IMR-90 (cell line): ENCODE measurements around the gene KCNQ5. TPM values are rescaled to one million over a fixed set of nuclear protein-coding genes. Genes with fewer than 3 reads are reported as not detected.

Experiments used
- ATAC-seq: fragments of 200-7000 bp; cut with Tn5 transposase; 2 replicates; pipeline ENCODE4 v1.9.1; 2020; ENCODE audit warnings: low read depth, mild to moderate bottlenecking, moderate library complexity
- BruUV-seq: library from RNA; stranded (reverse); fragments of 400-500 nt; replicated peaks from 2 replicates; lab custom pipeline; 2021; lab: Mats Ljungman, UMichigan
- CTCF ChIA-PET: fragments of 300-600 bp; formaldehyde crosslinking; extraction: SDS; loops from one replicate; lab custom pipeline; 2021; ENCODE audit warnings: antibody characterized with exemption; lab: Yijun Ruan, JAX
- POLR2A ChIA-PET: fragments of 300-600 bp; sonication (Branson Sonifier 250); formaldehyde crosslinking; loops from one replicate; lab custom pipeline; 2022; ENCODE audit warnings: antibody characterized with exemption; ENCODE audit not compliant: unreplicated experiment; lab: Charles Lee
- DNase-seq: peaks from one replicate; pipeline ENCODE4 v3.0.0; 2013
- H2AFZ ChIP-seq: replicated peaks from 2 replicates; pipeline ENCODE3; 2013; ENCODE audit warnings: low read length, mild to moderate bottlenecking; ENCODE audit not compliant: poor library complexity
- H2AK5ac ChIP-seq: 2 replicates; pipeline ENCODE4 v1.6.1; 2013; ENCODE audit warnings: low read depth, low read length, inconsistent platforms
- H2AK9ac ChIP-seq: replicated peaks from 2 replicates; pipeline ENCODE3; 2013; ENCODE audit warnings: mild to moderate bottlenecking, low read depth, low read length, moderate library complexity; ENCODE audit not compliant: poor library complexity
- H2BK120ac ChIP-seq: 2 replicates; pipeline ENCODE4 v1.6.1; 2013; ENCODE audit warnings: low read depth, low read length, inconsistent platforms
- H2BK15ac ChIP-seq: 3 replicates; pipeline ENCODE4 v1.6.1; 2013; ENCODE audit warnings: low read depth, low read length, inconsistent platforms
- H2BK20ac ChIP-seq: 2 replicates; pipeline ENCODE4 v1.6.1; 2013; ENCODE audit warnings: low read depth, mild to moderate bottlenecking, inconsistent platforms, low read length, moderate library complexity
- H2BK5ac ChIP-seq: 2 replicates; pipeline ENCODE4 v1.6.1; 2013; ENCODE audit warnings: mild to moderate bottlenecking, low read depth, low read length, inconsistent platforms; ENCODE audit not compliant: poor library complexity, severe bottlenecking
- H3K14ac ChIP-seq: replicated peaks from 2 replicates; pipeline ENCODE4 v1.6.1; 2013; ENCODE audit warnings: low read depth, low read length, inconsistent platforms
- H3K18ac ChIP-seq: 2 replicates; pipeline ENCODE4 v1.6.1; 2013; ENCODE audit warnings: low read depth, low read length, control low read depth
- H3K23ac ChIP-seq: 2 replicates; pipeline ENCODE4 v1.6.1; 2013; ENCODE audit warnings: low read depth, low read length, inconsistent platforms
- H3K27ac ChIP-seq: 2 replicates; pipeline ENCODE4 v1.5.1; 2013; ENCODE audit warnings: mild to moderate bottlenecking, control low read depth, low read length; ENCODE audit not compliant: insufficient read depth
- H3K27me3 ChIP-seq: 2 replicates; pipeline ENCODE4 v1.6.1; 2013; ENCODE audit warnings: low read length; ENCODE audit not compliant: control insufficient read depth, insufficient read depth
- H3K36me3 ChIP-seq: 2 replicates; pipeline ENCODE4 v1.6.1; 2013; ENCODE audit warnings: low read length, mixed read lengths; ENCODE audit not compliant: control insufficient read depth, insufficient read depth
- H3K4ac ChIP-seq: 2 replicates; pipeline ENCODE4 v1.6.1; 2013; ENCODE audit warnings: low read depth, low read length, inconsistent platforms
- H3K4me1 ChIP-seq: 2 replicates; pipeline ENCODE4 v1.6.1; 2013; ENCODE audit warnings: low read length, mixed read lengths; ENCODE audit not compliant: control insufficient read depth, insufficient read depth
- H3K4me2 ChIP-seq: 2 replicates; pipeline ENCODE4 v1.6.1; 2013; ENCODE audit warnings: low read depth, mild to moderate bottlenecking, control low read depth, low read length, moderate library complexity
- H3K4me3 ChIP-seq: 2 replicates; pipeline ENCODE4 v1.5.1; 2013; ENCODE audit warnings: low read depth, mild to moderate bottlenecking, control low read depth, low read length, moderate library complexity; ENCODE audit not compliant: insufficient read depth
- H3K56ac ChIP-seq: 2 replicates; pipeline ENCODE4 v1.6.1; 2013; ENCODE audit warnings: low read length, inconsistent platforms; ENCODE audit not compliant: insufficient read depth; ENCODE audit errors: extremely low read depth
- H3K79me1 ChIP-seq, 2 experiments: 2 replicates each; pipeline ENCODE4 v1.6.1; 2013; ENCODE audit warnings: low read length in 2 of 2, inconsistent platforms in 1 of 2, low read depth in 1 of 2
- H3K9ac ChIP-seq: 2 replicates; pipeline ENCODE4 v1.6.1; 2013; ENCODE audit warnings: low read depth, low read length, control low read depth
- H3K9me1 ChIP-seq: 2 replicates; pipeline ENCODE4 v1.6.1; 2013; ENCODE audit warnings: low read length, inconsistent platforms; ENCODE audit not compliant: insufficient read depth
- H3K9me3 ChIP-seq: 2 replicates; pipeline ENCODE4 v1.6.1; 2013; ENCODE audit warnings: low read length; ENCODE audit not compliant: control insufficient read depth, insufficient read depth
- H4K20me1 ChIP-seq: 2 replicates; pipeline ENCODE4 v1.6.1; 2013; ENCODE audit warnings: low read length, inconsistent platforms; ENCODE audit not compliant: insufficient read depth
- H4K5ac ChIP-seq: 2 replicates; pipeline ENCODE4 v1.6.1; 2013; ENCODE audit warnings: mild to moderate bottlenecking, low read depth, low read length, control low read depth
- H4K8ac ChIP-seq, 2 experiments: 2 replicates each; pipeline ENCODE4 v1.6.1; 2013; ENCODE audit warnings: low read depth in 2 of 2, low read length in 2 of 2, control low read depth in 1 of 2, inconsistent platforms in 1 of 2
- H4K91ac ChIP-seq: 2 replicates; pipeline ENCODE4 v1.6.1; 2013; ENCODE audit warnings: low read depth, low read length, inconsistent platforms; ENCODE audit not compliant: insufficient read depth
- BHLHE40 ChIP-seq: fragments of 150-350 bp; IDR thresholded peaks from 2 replicates; pipeline ENCODE4 v1.6.1; 2016; ENCODE audit warnings: mild to moderate bottlenecking, low read depth, low read length
- CEBPB ChIP-seq: IDR thresholded peaks from 2 replicates; pipeline ENCODE4 v1.6.1; 2012; ENCODE audit warnings: low read depth, low read length, improper control_type of control experiment
- CHD1 ChIP-seq: IDR thresholded peaks from 2 replicates; pipeline ENCODE4 v1.6.1; 2012; ENCODE audit warnings: low read depth, low read length, improper control_type of control experiment
- MAFK ChIP-seq: IDR thresholded peaks from 2 replicates; pipeline ENCODE4 v1.6.1; 2012; ENCODE audit warnings: low read depth, low read length, improper control_type of control experiment
- MAZ ChIP-seq: IDR thresholded peaks from 2 replicates; pipeline ENCODE4 v1.6.1; 2012; ENCODE audit warnings: low read depth, mild to moderate bottlenecking, low read length, improper control_type of control experiment, moderate library complexity, borderline replicate concordance
- MXI1 ChIP-seq: IDR thresholded peaks from 2 replicates; pipeline ENCODE4 v1.6.1; 2012; ENCODE audit warnings: low read depth, mild to moderate bottlenecking, low read length, moderate library complexity, borderline replicate concordance
- NFE2L2 ChIP-seq: fragments of 150-350 bp; IDR thresholded peaks from 2 replicates; pipeline ENCODE4 v1.6.1; 2016; ENCODE audit warnings: low read depth, mild to moderate bottlenecking, low read length
- POLR2A ChIP-seq: IDR thresholded peaks from 2 replicates; pipeline ENCODE4 v1.6.1; 2012; ENCODE audit warnings: mild to moderate bottlenecking, low read depth, low read length
- RAD21 ChIP-seq: IDR thresholded peaks from 2 replicates; pipeline ENCODE4 v1.6.1; 2012; ENCODE audit warnings: low read length, improper control_type of control experiment
- RFX5 ChIP-seq: IDR thresholded peaks from 2 replicates; pipeline ENCODE4 v1.8.0; 2012; ENCODE audit warnings: low read depth, mild to moderate bottlenecking, low read length, moderate library complexity
- WGBS, 2 experiments: methylation state at CpG; one replicate each; pipeline versions ENCODE4 v1.1.5 to v1.1.7; 2013; ENCODE audit warnings: missing lambda C conversion rate in 2 of 2; ENCODE audit not compliant: insufficient read length in 1 of 2; ENCODE audit errors: extremely low coverage in 2 of 2; 5-methylcytosine and 5-hydroxymethylcytosine counted together
- dilution Hi-C: fragments of 300-500 bp; cut with HindIII; formaldehyde crosslinking; loops from one replicate; pipeline ENCODE4 v1.14.3; 2018; ENCODE audit warnings: low sequenced_read_pairs; ENCODE audit not compliant: unreplicated experiment
- in situ Hi-C: fragments of 300-500 bp; cut with MboI; formaldehyde crosslinking; loops from 3 replicates; pipeline ENCODE4 v1.14.3; 2019; ENCODE audit warnings: low sequenced_read_pairs, inconsistent platforms, mixed read lengths
- intact Hi-C: fragments of 100-400 bp; cut with micrococcal nuclease; formaldehyde crosslinking; loops from 2 replicates; pipeline ENCODE4 v1.10.0; 2022
- polyA plus RNA-seq, 3 experiments: library from polyadenylated mRNA; depleted of rRNA; stranded (reverse); fragments of >200 nt; gene quantifications; 2 replicates each; pipeline ENCODE4 v1.2.3, GENCODE V29; 2012; ENCODE audit warnings: low replicate concordance in 1 of 3
- total RNA-seq: library from RNA; depleted of rRNA; stranded (reverse); fragments of >200 nt; gene quantifications from 2 replicates; pipeline ENCODE4 v1.2.3, GENCODE V29; 2012

The KCNQ5 gene
- total and polyA plus RNA-seq, 2 of the 4 experiments (the other 2 are of a cell fraction), result 0.75 to 1.3 TPM

- no peaks in the 10 kb centered on the region for H4K20me1 ChIP-seq
- WGBS, 2 experiments, result 80% methylated on average over 1 of the region's 4 CpGs; no CpG with 5 or more reads in 1 of the 2 experiments
- intact Hi-C loops, result no loop called here
Observed at GRCh38 chr6:73204252-73204651, 582.4 kb downstream of the KCNQ5 start.

More at GRCh38 chr6:73204252-73204651, 582.4 kb downstream of the KCNQ5 start:
- H3K9me1 ChIP-seq, result peaks cover 4% of the 10 kb centered on the region; the same call in 1 of the 2 replicates
- H3K23ac ChIP-seq, result no peak overlapping the region
- CTCF ChIA-PET, result interaction anchor here (0.5 to 0.6 kb wide), 2 partner anchors 48 to 1676 kb away, joined by 3 read pairs; no protein-coding TSS in a partner anchor
- no peaks in the 10 kb centered on the region; the same call in 1 of the 2 replicates for H3K27me3 ChIP-seq
- H2BK15ac ChIP-seq, result no peak overlapping the region
- H3K56ac ChIP-seq, result no peak overlapping the region
- no peaks in the 10 kb centered on the region for H3K9me3 ChIP-seq
- no peak overlapping the region for H4K91ac ChIP-seq
- H3K18ac ChIP-seq, result no peak overlapping the region
- H3K36me3 ChIP-seq, result no peaks in the 10 kb centered on the region
- no peak overlapping the region for H2BK120ac ChIP-seq
- no peak overlapping the region for H2AK5ac ChIP-seq
- H3K27ac ChIP-seq, result no peak overlapping the region
- no peak overlapping the region for H3K4me2 ChIP-seq
- no TSS peak for BruUV-seq
- POLR2A ChIA-PET, result no interaction called here
- H2BK5ac ChIP-seq, result no peak overlapping the region
- H3K4me1 ChIP-seq, result peaks cover 3% of the 10 kb centered on the region
- no peak overlapping the region for H2AFZ ChIP-seq
- H2BK20ac ChIP-seq, result no peak overlapping the region
- H2AK9ac ChIP-seq, result no peak overlapping the region
- no peak overlapping the region for H4K5ac ChIP-seq
- H3K79me1 ChIP-seq, result no peaks in the 10 kb centered on the region
- dilution Hi-C loops (no loop called here), in situ Hi-C loops (no loop called here)
- no peak overlapping the region for H3K9ac ChIP-seq
- ATAC-seq (no peak), DNase-seq (no peak)
- H3K4me3 ChIP-seq, result no peak overlapping the region
- H3K4ac ChIP-seq, result no peak overlapping the region
- H4K8ac ChIP-seq, result no peak overlapping the region
- H3K14ac ChIP-seq, result no peak overlapping the region
- TF ChIP-seq MAZ (no peak), BHLHE40 (no peak), CEBPB (no peak), MAFK (no peak), RAD21 (no peak), NFE2L2 (no peak), CHD1 (no peak), POLR2A (no peak), RFX5 (no peak), MXI1 (no peak)
